DND-41 (cell line): ENCODE measurements around the gene PSME2.

ENCODE experiments used
- ATAC-seq: fragments of 200-7000 bp; cut with Tn5 transposase; 3 replicates; pipeline ENCODE4 v1.9.1; 2021; ENCODE audit warnings: low read depth; ENCODE audit not compliant: insufficient read depth
- DNase-seq: peaks from one replicate; pipeline ENCODE4 v3.0.0-alpha.2; 2020
- H2AFZ ChIP-seq: 2 replicates; pipeline ENCODE4 v1.6.0; 2012; ENCODE audit warnings: low read depth, low read length
- H3K27ac ChIP-seq: 2 replicates; pipeline ENCODE4 v1.5.1; 2012; ENCODE audit warnings: low read length, inconsistent platforms
- H3K27me3 ChIP-seq: fragments of 200-600 bp; sonication (generic); 2 replicates; pipeline ENCODE4 v1.6.0; 2012; ENCODE audit warnings: low read length, mild to moderate bottlenecking, inconsistent platforms; ENCODE audit not compliant: insufficient read depth, poor library complexity
- H3K36me3 ChIP-seq: 2 replicates; pipeline ENCODE4 v1.5.1; 2012; ENCODE audit warnings: low read length, inconsistent platforms; ENCODE audit not compliant: insufficient read depth
- H3K4me1 ChIP-seq: 2 replicates; pipeline ENCODE4 v1.5.1; 2012; ENCODE audit warnings: mild to moderate bottlenecking, low read length; ENCODE audit not compliant: insufficient read depth
- H3K4me2 ChIP-seq: 2 replicates; pipeline ENCODE4 v1.6.0; 2012; ENCODE audit warnings: mild to moderate bottlenecking, moderate library complexity, low read length, inconsistent platforms; ENCODE audit not compliant: insufficient read depth
- H3K4me3 ChIP-seq, 2 experiments: fragments of 200-600 bp in 1 of 2; shearing (Covaris generic) in 1 of 2; 2 replicates each; pipeline ENCODE4 v1.5.1; 2012 to 2016; ENCODE audit warnings: inconsistent platforms in 2 of 2, low read length in 2 of 2, mild to moderate bottlenecking in 2 of 2, low read depth in 1 of 2, moderate library complexity in 1 of 2
- H3K79me2 ChIP-seq: 2 replicates; pipeline ENCODE4 v1.6.0; 2012; ENCODE audit warnings: low read length, inconsistent platforms; ENCODE audit not compliant: insufficient read depth
- H3K9ac ChIP-seq: 2 replicates; pipeline ENCODE4 v1.6.0; 2012; ENCODE audit warnings: low read depth, mild to moderate bottlenecking, inconsistent platforms, low read length, moderate library complexity
- H3K9me3 ChIP-seq: 2 replicates; pipeline ENCODE4 v1.5.1; 2012; ENCODE audit warnings: low read length, moderate library complexity, mild to moderate bottlenecking, inconsistent platforms; ENCODE audit not compliant: insufficient read depth, severe bottlenecking
- H4K20me1 ChIP-seq: 2 replicates; pipeline ENCODE4 v1.6.0; 2012; ENCODE audit warnings: low read length; ENCODE audit not compliant: insufficient read depth
- CTCF ChIP-seq: IDR thresholded peaks from 2 replicates; pipeline ENCODE4 v1.5.1; 2012; ENCODE audit warnings: borderline replicate concordance, low read length, moderate library complexity, mild to moderate bottlenecking; ENCODE audit not compliant: poor library complexity, severe bottlenecking; ENCODE audit errors: extremely low read depth
- EZH2 ChIP-seq: IDR thresholded peaks from 3 replicates; pipeline ENCODE4 v1.6.1; 2012; ENCODE audit warnings: borderline replicate concordance, low read depth, mild to moderate bottlenecking, moderate library complexity, low read length, inconsistent platforms; ENCODE audit not compliant: severe bottlenecking

The PSME2 gene

GRCh38 chr14:24147761-24148428 lies 1.5 kb upstream of the PSME2 start:
- H3K27me3 ChIP-seq, result no peaks in the 10 kb centered on the region
- TF ChIP-seq EZH2 (no peak), CTCF (no peak)
- DNase-seq, result peak; percentile 26
- H4K20me1 ChIP-seq, result peaks cover 28% of the 10 kb centered on the region
- H3K9ac ChIP-seq, result peak overlapping the region; percentile 81
- H3K4me2 ChIP-seq, result peak overlapping the region; percentile 93
- peaks cover 55% of the 10 kb centered on the region for H3K4me1 ChIP-seq
- H3K27ac ChIP-seq, result peak overlapping the region; percentile 76
- no peaks in the 10 kb centered on the region for H3K9me3 ChIP-seq
- H3K4me3 ChIP-seq, result peak overlapping the region; percentile 67 to 76
- H3K36me3 ChIP-seq, result peaks cover 72% of the 10 kb centered on the region
- peak overlapping the region; percentile 75 for H2AFZ ChIP-seq
- ATAC-seq, result no peak
- peaks cover 54% of the 10 kb centered on the region for H3K79me2 ChIP-seq

- Histone ChIP-seq H3K4me3 (peak within 1 kb of the TSS; percentile 67 to 76), H3K9me3 (no peaks in the 10 kb centered on the region), H4K20me1 (peaks cover 28% of the 10 kb centered on the region), H3K9ac (peak within 1 kb of the TSS; percentile 81), H3K4me2 (peak within 1 kb of the TSS; percentile 93), H3K27ac (peak within 1 kb of the TSS; percentile 92), H2AFZ (peak within 1 kb of the TSS; percentile 81), H3K36me3 (peaks cover 70% of the 10 kb centered on the region), H3K4me1 (peaks cover 62% of the 10 kb centered on the region), H3K79me2 (peaks cover 54% of the 10 kb centered on the region), H3K27me3 (no peaks in the 10 kb centered on the region)
- TF ChIP-seq CTCF (no peak), EZH2 (no peak)
- DNase-seq (peak; percentile 99), ATAC-seq (peak; percentile 85)
Observed at GRCh38 chr14:24146978-24147760, 759 bp upstream of the PSME2 start, which contains the start of gene RNF31. RNF31 (plus strand) TSS chr14:24147498; CDS start chr14:24147699, 201 bp downstream.

GRCh38 chr14:24145690-24146452 lies 539 bp downstream of the PSME2 start:
- peak overlapping the region; percentile 81 for H3K9ac ChIP-seq
- peak overlapping the region; percentile 92 for H3K27ac ChIP-seq
- no peaks in the 10 kb centered on the region for H3K27me3 ChIP-seq
- ATAC-seq (no peak), DNase-seq (no peak)
- H3K4me3 ChIP-seq, result peak overlapping the region; percentile 67 to 76
- peak overlapping the region; percentile 80 for H2AFZ ChIP-seq
- no peaks in the 10 kb centered on the region for H3K9me3 ChIP-seq
- H4K20me1 ChIP-seq, result peaks cover 28% of the 10 kb centered on the region
- H3K79me2 ChIP-seq, result peaks cover 58% of the 10 kb centered on the region
- peaks cover 67% of the 10 kb centered on the region for H3K4me1 ChIP-seq
- peak overlapping the region; percentile 93 for H3K4me2 ChIP-seq
- TF ChIP-seq CTCF, result no peak
- TF ChIP-seq EZH2, result no peak
- H3K36me3 ChIP-seq, result peaks cover 60% of the 10 kb centered on the region
